ENCODE data around the gene ZBTB39. TPM values are rescaled to one million over a fixed set of nuclear protein-coding genes. Genes with fewer than 3 reads are reported as not detected.
A peak's percentile ranks its signal among the peaks of the same experiment; 100 is the strongest.
"Not testable (repeated sequence)": the region's sequence is repeated elsewhere in the genome, so short reads cannot be mapped to it uniquely, and the experiment has no call there.

The ZBTB39 gene
- total and polyA plus RNA-seq, 2 donors (not counting 1 experiment from before 2014, with no cell fraction given): 5.4 to 13.9 TPM

GRCh38 chr12:56987011-56987410 lies 19.3 kb downstream of the ZBTB39 start:
- Mint-ChIP-seq H3K27ac (no peak overlapping the region), H3K4me3 (peak overlapping the region; percentile 52), H3K9me3 (ENCODE audit: insufficient read depth) (no peaks in the 10 kb centered on the region), H3K27me3 (no peaks in the 10 kb centered on the region), H3K4me1 (peaks cover 4% of the 10 kb centered on the region)
- intact Hi-C loops (cut with micrococcal nuclease): loop anchor here (5.0 kb wide), 1 partner anchor 475 kb away; no protein-coding TSS in a partner anchor
- ATAC-seq (ENCODE audit: low read depth): no peak
- H4K20me1 ChIP-seq (ENCODE audit: control insufficient read depth, insufficient read depth, low read length, poor library complexity, severe bottlenecking): no peaks in the 10 kb centered on the region
- H2AFZ ChIP-seq (ENCODE audit: insufficient read depth, low read depth, low read length, poor library complexity, severe bottlenecking): peak overlapping the region; percentile 64
- CTCF ChIA-PET: interaction anchor here (1.0 to 4.9 kb wide), 10 partner anchors 10 to 475 kb away, joined by 3 to 152 read pairs (median 4); partner anchors contain the start of genes HSD17B6, PRIM1, RBMS2 and ZBTB39
- H3K9ac ChIP-seq (ENCODE audit: low read length): no peak overlapping the region
- H3K36me3 ChIP-seq (replicated peaks in 1 of 2; ENCODE audit: control extremely low read depth in 1 of 2, control insufficient read depth in 1 of 2, extremely low read depth in 1 of 2, insufficient read depth in 2 of 2, low read length in 1 of 2): no peaks in the 10 kb centered on the region
- DNase-seq: no peak
- peak overlapping the region; percentile 47 for H3K4me2 ChIP-seq (replicated peaks; ENCODE audit: low read depth, low read length, poor library complexity, severe bottlenecking)
- TF ChIP-seq CTCF (IDR thresholded peaks at IDR 0.05) (no peak), EZH2 (IDR thresholded peaks at IDR 0.05; ENCODE audit: borderline replicate concordance, insufficient read depth, low read depth, low read length, poor library complexity, severe bottlenecking) (no peak)
- H3K27me3 ChIP-seq (replicated peaks in 1 of 4; ENCODE audit: control extremely low read depth in 1 of 4, control insufficient read depth in 3 of 4, insufficient read depth in 4 of 4, low read length in 3 of 4): peaks cover 0 to 8% (median 2%) of the 10 kb centered on the region in 4 experiments
- peaks cover 0 to 8% of the 10 kb centered on the region in 2 donors for H3K4me1 ChIP-seq (ENCODE audit: control insufficient read depth in 2 of 2, insufficient read depth in 2 of 2, low read length in 2 of 2)
- H3K9me3 ChIP-seq (ENCODE audit: control extremely low read depth in 1 of 3, control insufficient read depth in 2 of 3, insufficient read depth in 1 of 3, low read length in 2 of 3): no peaks in the 10 kb centered on the region
- H3K27ac ChIP-seq (ENCODE audit: low read length in 2 of 2): no peak overlapping the region
- H3K4me3 ChIP-seq (ENCODE audit: control extremely low read depth in 1 of 5, extremely low read depth in 1 of 5, insufficient read depth in 1 of 5, low read depth in 2 of 5, low read length in 4 of 5): no peak overlapping the region
- POLR2A ChIA-PET: no interaction called here
- H3K79me2 ChIP-seq (ENCODE audit: control insufficient read depth, insufficient read depth, low read length): no peaks in the 10 kb centered on the region

- CTCF ChIA-PET: interaction anchor here (0.6 to 4.9 kb wide), 7 partner anchors 11 to 309 kb away, joined by 3 to 152 read pairs (median 3); partner anchors contain the start of genes HSD17B6 and ZBTB39
- H3K9me3 ChIP-seq (ENCODE audit: control extremely low read depth in 1 of 3, control insufficient read depth in 2 of 3, insufficient read depth in 1 of 3, low read length in 2 of 3); H3K36me3 ChIP-seq (replicated peaks in 1 of 2; ENCODE audit: control extremely low read depth in 1 of 2, control insufficient read depth in 1 of 2, extremely low read depth in 1 of 2, insufficient read depth in 2 of 2, low read length in 1 of 2); H3K27ac Mint-ChIP-seq; H3K9ac ChIP-seq (ENCODE audit: low read length); H3K4me2 ChIP-seq (replicated peaks; ENCODE audit: low read depth, low read length, poor library complexity, severe bottlenecking); H3K27me3 Mint-ChIP-seq; POLR2A ChIA-PET; H3K27ac ChIP-seq (ENCODE audit: low read length in 2 of 2); H3K4me3 Mint-ChIP-seq; H3K27me3 ChIP-seq (replicated peaks in 1 of 4; ENCODE audit: control extremely low read depth in 1 of 4, control insufficient read depth in 3 of 4, insufficient read depth in 4 of 4, low read length in 3 of 4); ATAC-seq (ENCODE audit: low read depth); H3K4me3 ChIP-seq (ENCODE audit: control extremely low read depth in 1 of 5, extremely low read depth in 1 of 5, insufficient read depth in 1 of 5, low read depth in 2 of 5, low read length in 4 of 5); H4K20me1 ChIP-seq (ENCODE audit: control insufficient read depth, insufficient read depth, low read length, poor library complexity, severe bottlenecking); H2AFZ ChIP-seq (ENCODE audit: insufficient read depth, low read depth, low read length, poor library complexity, severe bottlenecking); H3K79me2 ChIP-seq (ENCODE audit: control insufficient read depth, insufficient read depth, low read length); H3K4me1 Mint-ChIP-seq; H3K4me1 ChIP-seq (ENCODE audit: control insufficient read depth in 2 of 2, insufficient read depth in 2 of 2, low read length in 2 of 2); DNase-seq; H3K9me3 Mint-ChIP-seq (ENCODE audit: insufficient read depth): not testable (repeated sequence)
- 90% methylated on average over 2 of the region's 6 CpGs for WGBS (ENCODE audit: insufficient coverage)
- intact Hi-C loops (cut with micrococcal nuclease): loop anchor here (5.0 kb wide), 1 partner anchor 473 kb away; no protein-coding TSS in a partner anchor
Measured at GRCh38 chr12:56985714-56986113, 20.6 kb downstream of the ZBTB39 start.

All from B cell (primary cell).